ENCODE measurements around the gene EIPR1. TPM values are rescaled to one million over a fixed set of nuclear protein-coding genes. Genes with fewer than 3 reads are reported as not detected.

The EIPR1 gene
- total and polyA plus RNA-seq, 2 of the 13 experiments (the other 11 are each of a cell fraction or from before 2014, with no cell fraction given), result 70.0 to 96.3 TPM

DNA sequence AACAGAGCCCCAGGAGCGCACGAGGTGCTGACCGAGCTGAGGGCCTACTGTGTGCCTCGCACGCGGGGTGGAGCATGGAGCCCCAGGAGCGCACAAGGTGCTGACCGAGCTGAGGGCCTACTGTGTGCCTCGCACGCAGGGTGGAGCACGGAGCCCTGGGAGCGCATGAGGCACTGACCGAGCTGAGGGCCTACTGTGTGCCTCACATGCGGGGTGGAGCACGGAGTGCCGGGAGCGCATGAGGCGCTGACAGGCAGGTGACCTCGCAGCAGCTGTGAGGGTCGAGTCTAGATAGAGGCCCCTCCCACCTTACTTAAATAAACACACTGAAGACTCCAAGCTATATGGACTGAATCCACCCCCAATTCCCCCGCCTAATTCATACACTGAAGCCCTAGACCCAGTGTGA, 60.3 kb downstream of the EIPR1 start (continued):
- TF ChIP-seq ZNF234 (CRISPR knock-in tag; conservative IDR thresholded peaks at IDR 0.05), result no peak
- TF ChIP-seq ZNF670 (CRISPR knock-in tag; IDR thresholded peaks at IDR 0.05; ENCODE audit: borderline replicate concordance), result no peak
- no peak for TF ChIP-seq BORCS8-MEF2B (CRISPR knock-in tag; IDR thresholded peaks at IDR 0.05)
- 0 out of 2 replicates have a peak, but pooled peaks have one; percentile 1 for TF ChIP-seq ZMYM3 (CRISPR knock-in tag; IDR thresholded peaks at IDR 0.05)
- no peak for TF ChIP-seq ZFYVE20 (CRISPR knock-in tag; IDR thresholded peaks at IDR 0.05; ENCODE audit: borderline replicate concordance, low read depth)
- TF ChIP-seq ZNF282 (IDR thresholded peaks at IDR 0.05; ENCODE audit: partially characterized antibody), result no peak
- no peak for TF ChIP-seq ZNF251 (CRISPR knock-in tag; IDR thresholded peaks at IDR 0.05)
- TF ChIP-seq CAMTA2 (CRISPR knock-in tag; IDR thresholded peaks at IDR 0.05; ENCODE audit: borderline replicate concordance), result no peak
- peak; percentile 0 for TF ChIP-seq AGO2 (optimal IDR thresholded peaks at IDR 0.05; ENCODE audit: low read depth, low read length)
- TF ChIP-seq NFIB (CRISPR knock-in tag; IDR thresholded peaks at IDR 0.05; ENCODE audit: borderline replicate concordance), result peak; percentile 46; the same call in 1 of the 2 replicates
- peak; percentile 17 for TF ChIP-seq CBX1 (IDR thresholded peaks at IDR 0.05; ENCODE audit: low read depth)
- TF ChIP-seq TBX2 (CRISPR knock-in tag; IDR thresholded peaks at IDR 0.05; ENCODE audit: borderline replicate concordance), result no peak

- peak; percentile 66 for ATAC-seq
- intact Hi-C loops (cut with micrococcal nuclease; ENCODE audit: unreplicated experiment) (no loop called here), in situ Hi-C loops (cut with HindIII; ENCODE audit: extremely low pct_ligation_motif_present, low pct_unique_long_range_greater_than_20kb) (no loop called here)
- no peaks in the 10 kb centered on the region for H3K9me3 ChIP-seq (ENCODE audit: low read length)
- H3K27me3 ChIP-seq (ENCODE audit: control insufficient read depth in 1 of 2, insufficient read depth in 2 of 2, low read length in 2 of 2), result no peaks in the 10 kb centered on the region
- 92% methylated on average over 6 of the region's 11 CpGs for WGBS (ENCODE audit: low lambda C conversion rate)
- no TSS peak for BruUV-seq (replicated peaks)
- POLR2A ChIA-PET, result no interaction called here
- no peak for DNase-seq (ENCODE audit: low spot score)
- H3K4me2 ChIP-seq (ENCODE audit: low read depth, low read length), result no peak overlapping the region
- H4K20me1 ChIP-seq (ENCODE audit: insufficient read depth, low read length), result peaks cover 16% of the 10 kb centered on the region
- no peak overlapping the region for H3K27ac ChIP-seq (ENCODE audit: extremely low read length, insufficient read depth, low read length)
- FAIRE-seq, result peak; percentile 28
- H3K79me2 ChIP-seq (ENCODE audit: insufficient read depth, low read length), result peaks cover 16% of the 10 kb centered on the region
- H3K9ac ChIP-seq (ENCODE audit: insufficient read depth, low read depth, low read length), result no peak overlapping the region
- no peaks in the 10 kb centered on the region for H3K4me1 ChIP-seq (ENCODE audit: insufficient read depth, low read length)
- CTCF ChIA-PET (ENCODE audit: low intra/inter-chr PET ratio, low total read pairs), result no interaction called here
- H2AFZ ChIP-seq (ENCODE audit: low read length), result no peak overlapping the region
- H3K36me3 ChIP-seq (replicated peaks in 1 of 2; ENCODE audit: control insufficient read depth in 1 of 2, insufficient read depth in 2 of 2, low read length in 2 of 2), result peaks cover 7 to 25% of the 10 kb centered on the region in 2 experiments
- no peak overlapping the region for H3K4me3 ChIP-seq (replicated peaks in 1 of 3; ENCODE audit: insufficient read depth in 1 of 3, low read depth in 2 of 3, low read length in 3 of 3)
- TF ChIP-seq HMGXB4 (CRISPR knock-in tag; IDR thresholded peaks at IDR 0.05; ENCODE audit: borderline replicate concordance in 1 of 2, low read depth in 1 of 2) (0 out of 4 replicates have a peak, but pooled peaks of 1 of the 2 experiments have one; percentile 23), MAFK (conservative IDR thresholded peaks at IDR 0.05 in 1 of 2, IDR thresholded peaks at IDR 0.05 in 1 of 2; ENCODE audit: low read length in 2 of 2) (0 out of 4 replicates have a peak, but pooled peaks of 1 of the 2 experiments have one; percentile 21), MTA1 (CRISPR knock-in tag; IDR thresholded peaks at IDR 0.05; ENCODE audit: borderline replicate concordance) (peak; percentile 52; the same call in 1 of the 2 replicates)
- TF ChIP-seq, protein P1, sequence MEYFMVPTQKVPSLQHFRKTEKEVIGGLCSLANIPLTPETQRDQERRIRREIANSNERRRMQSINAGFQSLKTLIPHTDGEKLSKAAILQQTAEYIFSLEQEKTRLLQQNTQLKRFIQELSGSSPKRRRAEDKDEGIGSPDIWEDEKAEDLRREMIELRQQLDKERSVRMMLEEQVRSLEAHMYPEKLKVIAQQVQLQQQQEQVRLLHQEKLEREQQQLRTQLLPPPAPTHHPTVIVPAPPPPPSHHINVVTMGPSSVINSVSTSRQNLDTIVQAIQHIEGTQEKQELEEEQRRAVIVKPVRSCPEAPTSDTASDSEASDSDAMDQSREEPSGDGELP (IDR thresholded peaks at IDR 0.05; ENCODE audit: borderline replicate concordance, low read depth), result no peak
These were observed 61.0 kb downstream of the EIPR1 start for GRCh38 chr2:3316456-3317276.

Measured in HepG2 (cell line).